WTC11 (cell line): ENCODE measurements around the gene BMP6. TPM values are rescaled to one million over a fixed set of nuclear protein-coding genes. Genes with fewer than 3 reads are reported as not detected.

ENCODE experiments used
- ATAC-seq: fragments of 200-7000 bp; cut with Tn5 transposase; 2 replicates; pipeline ENCODE4 v1.10.0; 2021; ENCODE audit warnings: mild to moderate bottlenecking, moderate library complexity
- CTCF ChIA-PET: fragments of 300-600 bp; sonication (Branson Sonifier 250); formaldehyde crosslinking; loops from one replicate; lab custom pipeline; 2021; ENCODE audit warnings: antibody characterized with exemption; lab: Charles Lee
- POLR2A ChIA-PET: fragments of 350-600 bp; sonication (Branson Sonifier 250); formaldehyde crosslinking; loops from one replicate; lab custom pipeline; 2021; ENCODE audit warnings: antibody characterized with exemption; lab: Charles Lee
- DNase-seq: peaks from one replicate; pipeline ENCODE4 v3.0.0; 2021; ENCODE audit warnings: low spot score
- H3K27ac Mint-ChIP-seq: 2 replicates; pipeline ENCODE4 v1.8.0; 2021; ENCODE audit warnings: mixed read lengths
- H3K27me3 Mint-ChIP-seq: 2 replicates; pipeline ENCODE4 v1.8.0; 2021; ENCODE audit warnings: low read depth, mild to moderate bottlenecking, moderate library complexity, mixed read lengths
- H3K36me3 Mint-ChIP-seq: 2 replicates; pipeline ENCODE4 v1.8.0; 2021; ENCODE audit warnings: mixed read lengths
- H3K4me1 Mint-ChIP-seq: 2 replicates; pipeline ENCODE4 v1.8.0; 2022; ENCODE audit warnings: mixed read lengths
- H3K4me3 Mint-ChIP-seq: 2 replicates; pipeline ENCODE4 v1.8.0; 2021; ENCODE audit warnings: mild to moderate bottlenecking, moderate library complexity, mixed read lengths
- H3K9me3 Mint-ChIP-seq: 2 replicates; pipeline ENCODE4 v1.8.0; 2021; ENCODE audit warnings: mixed read lengths
- ATF1 ChIP-seq: sonication (generic); formaldehyde crosslinking; IDR thresholded peaks from 2 replicates; pipeline ENCODE4 v1.8.1; 2023; ENCODE audit warnings: mild to moderate bottlenecking, moderate library complexity, missing genetic modification reagents
- ESRRA ChIP-seq: sonication (generic); formaldehyde crosslinking; IDR thresholded peaks from 2 replicates; pipeline ENCODE4 v1.8.1; 2022; ENCODE audit warnings: mild to moderate bottlenecking, missing genetic modification reagents, borderline replicate concordance
- ETV6 ChIP-seq: sonication (generic); formaldehyde crosslinking; IDR thresholded peaks from 2 replicates; pipeline ENCODE4 v1.8.1; 2022; ENCODE audit warnings: mild to moderate bottlenecking, missing genetic modification reagents
- FOXJ3 ChIP-seq: sonication (generic); formaldehyde crosslinking; IDR thresholded peaks from 2 replicates; pipeline ENCODE4 v1.9.0; 2021; ENCODE audit warnings: missing genetic modification reagents, mild to moderate bottlenecking, borderline replicate concordance
- FOXP1 ChIP-seq: sonication (generic); formaldehyde crosslinking; IDR thresholded peaks from 2 replicates; pipeline ENCODE4 v1.8.0; 2022; ENCODE audit warnings: missing genetic modification reagents, mild to moderate bottlenecking, moderate library complexity, borderline replicate concordance
- GABPB1 ChIP-seq: sonication (generic); formaldehyde crosslinking; IDR thresholded peaks from 2 replicates; pipeline ENCODE4 v1.8.1; 2023; ENCODE audit warnings: mild to moderate bottlenecking, missing genetic modification reagents
- GTF2I ChIP-seq: fragments of 250-450 bp; sonication (Bioruptor Pico); conservative IDR thresholded peaks from 2 replicates; pipeline ENCODE4 v1.4.0; 2021; ENCODE audit warnings: mild to moderate bottlenecking
- JUN ChIP-seq: sonication (generic); formaldehyde crosslinking; IDR thresholded peaks from 2 replicates; pipeline ENCODE4 v1.8.0; 2023; ENCODE audit warnings: mild to moderate bottlenecking, missing genetic modification reagents
- NFATC4 ChIP-seq: fragments of 250-450 bp; sonication (Bioruptor Pico); IDR thresholded peaks from 2 replicates; pipeline ENCODE4 v1.9.0; 2021; ENCODE audit warnings: mild to moderate bottlenecking
- NFYB ChIP-seq: sonication (generic); formaldehyde crosslinking; conservative IDR thresholded peaks from 2 replicates; pipeline ENCODE4 v1.8.0; 2022; ENCODE audit warnings: low read depth, missing genetic modification reagents
- RORB ChIP-seq: fragments of 250-450 bp; sonication (Bioruptor Pico); IDR thresholded peaks from 2 replicates; pipeline ENCODE4 v1.9.0; 2021; ENCODE audit warnings: mild to moderate bottlenecking
- TCF7 ChIP-seq: sonication (generic); formaldehyde crosslinking; IDR thresholded peaks from 2 replicates; pipeline ENCODE4 v1.8.0; 2022; ENCODE audit warnings: mild to moderate bottlenecking, low read depth, missing genetic modification reagents, moderate library complexity
- TEAD1 ChIP-seq: sonication (generic); formaldehyde crosslinking; IDR thresholded peaks from 2 replicates; pipeline ENCODE4 v1.8.0; 2022; ENCODE audit warnings: mild to moderate bottlenecking, missing genetic modification reagents
- ZMAT4 ChIP-seq: fragments of 250-450 bp; sonication (Bioruptor Pico); IDR thresholded peaks from 2 replicates; pipeline ENCODE4 v1.9.0; 2021; ENCODE audit warnings: mild to moderate bottlenecking
- ZNF416 ChIP-seq: fragments of 250-450 bp; sonication (Bioruptor Pico); IDR thresholded peaks from 2 replicates; pipeline ENCODE4 v1.9.0; 2021; ENCODE audit warnings: mild to moderate bottlenecking, inconsistent platforms
- ZNF512 ChIP-seq: sonication (generic); formaldehyde crosslinking; IDR thresholded peaks from 2 replicates; pipeline ENCODE4 v1.8.1; 2022; ENCODE audit warnings: missing genetic modification reagents, borderline replicate concordance
- total RNA-seq: library from RNA; stranded (reverse); gene quantifications from 3 replicates; pipeline ENCODE4 v1.2.3, GENCODE V29; 2021
- TF ChIP-seq, protein P1 (sequence below): sonication (generic); formaldehyde crosslinking; IDR thresholded peaks from 2 replicates; pipeline ENCODE4 v1.8.1; 2023; ENCODE audit warnings: mild to moderate bottlenecking, missing genetic modification reagents, borderline replicate concordance
- TF ChIP-seq, protein P2 (sequence below): fragments of 250-450 bp; sonication (Bioruptor Pico); conservative IDR thresholded peaks from 2 replicates; pipeline ENCODE4 v1.9.0; 2021; ENCODE audit warnings: mild to moderate bottlenecking
- TF ChIP-seq, protein P3 (sequence below): sonication (generic); formaldehyde crosslinking; IDR thresholded peaks from 2 replicates; pipeline ENCODE4 v1.8.1; 2023; ENCODE audit warnings: mild to moderate bottlenecking, missing genetic modification reagents
- TF ChIP-seq, protein P4 (sequence below): fragments of 250-450 bp; sonication (Bioruptor Pico); IDR thresholded peaks from 2 replicates; pipeline ENCODE4 v1.8.0; 2021; ENCODE audit warnings: mild to moderate bottlenecking

Gene BMP6
- total RNA-seq, 1 experiment from 2014 or later, result 1.0 TPM

DNA sequence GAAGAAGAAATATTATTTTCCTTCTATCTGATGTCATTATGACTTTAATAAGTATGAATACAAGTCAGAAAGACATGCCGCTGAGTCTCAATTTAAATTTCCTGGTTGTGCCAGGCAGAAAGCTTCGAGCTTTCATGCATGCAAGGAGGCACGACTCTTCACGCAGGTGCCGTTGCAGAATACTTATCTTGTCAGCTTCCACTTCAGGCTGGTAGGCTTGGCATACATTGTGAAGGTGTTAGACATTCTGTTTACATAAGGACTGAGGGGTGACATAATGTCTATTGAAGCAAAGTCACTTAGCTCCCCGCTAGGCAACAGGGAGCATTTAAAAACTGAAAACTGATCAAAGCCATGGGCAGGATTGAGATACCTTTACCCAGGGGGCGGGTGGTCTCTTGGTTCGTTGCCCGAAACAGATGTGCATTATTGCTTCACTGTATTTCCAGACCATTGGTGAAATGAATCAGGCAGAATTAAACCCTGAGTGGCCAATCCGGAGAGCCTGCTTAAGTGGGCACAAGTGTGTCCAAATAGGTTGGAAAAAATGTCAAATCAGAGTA lies 16.4 kb downstream of the BMP6 start:
- no peaks in the 10 kb centered on the region for H3K9me3 Mint-ChIP-seq
- CTCF ChIA-PET, result no interaction called here

More for the DNA sequence above, 16.4 kb downstream of the BMP6 start:
- POLR2A ChIA-PET, result no interaction called here
- Mint-ChIP-seq H3K36me3 (no peaks in the 10 kb centered on the region), H3K4me3 (no peak overlapping the region), H3K27ac (no peak overlapping the region), H3K27me3 (peaks cover 4% of the 10 kb centered on the region), H3K4me1 (peaks cover 11% of the 10 kb centered on the region)
- ATAC-seq, result no peak
- no peak for DNase-seq
- TF ChIP-seq ZNF416 (CRISPR knock-in tag) (no peak), TCF7 (CRISPR knock-in tag) (no peak), FOXP1 (CRISPR knock-in tag) (no peak), FOXJ3 (CRISPR knock-in tag) (no peak), NFYB (CRISPR knock-in tag) (no peak), ATF1 (CRISPR knock-in tag) (no peak), TEAD1 (CRISPR knock-in tag) (no peak), ZNF512 (CRISPR knock-in tag) (no peak), ETV6 (CRISPR knock-in tag) (no peak), NFATC4 (CRISPR knock-in tag) (no peak), ZMAT4 (CRISPR knock-in tag) (no peak), JUN (CRISPR knock-in tag) (no peak), RORB (CRISPR knock-in tag) (no peak), ESRRA (no peak), GABPB1 (no peak), GTF2I (CRISPR knock-in tag) (no peak)
- TF ChIP-seq, protein P1, sequence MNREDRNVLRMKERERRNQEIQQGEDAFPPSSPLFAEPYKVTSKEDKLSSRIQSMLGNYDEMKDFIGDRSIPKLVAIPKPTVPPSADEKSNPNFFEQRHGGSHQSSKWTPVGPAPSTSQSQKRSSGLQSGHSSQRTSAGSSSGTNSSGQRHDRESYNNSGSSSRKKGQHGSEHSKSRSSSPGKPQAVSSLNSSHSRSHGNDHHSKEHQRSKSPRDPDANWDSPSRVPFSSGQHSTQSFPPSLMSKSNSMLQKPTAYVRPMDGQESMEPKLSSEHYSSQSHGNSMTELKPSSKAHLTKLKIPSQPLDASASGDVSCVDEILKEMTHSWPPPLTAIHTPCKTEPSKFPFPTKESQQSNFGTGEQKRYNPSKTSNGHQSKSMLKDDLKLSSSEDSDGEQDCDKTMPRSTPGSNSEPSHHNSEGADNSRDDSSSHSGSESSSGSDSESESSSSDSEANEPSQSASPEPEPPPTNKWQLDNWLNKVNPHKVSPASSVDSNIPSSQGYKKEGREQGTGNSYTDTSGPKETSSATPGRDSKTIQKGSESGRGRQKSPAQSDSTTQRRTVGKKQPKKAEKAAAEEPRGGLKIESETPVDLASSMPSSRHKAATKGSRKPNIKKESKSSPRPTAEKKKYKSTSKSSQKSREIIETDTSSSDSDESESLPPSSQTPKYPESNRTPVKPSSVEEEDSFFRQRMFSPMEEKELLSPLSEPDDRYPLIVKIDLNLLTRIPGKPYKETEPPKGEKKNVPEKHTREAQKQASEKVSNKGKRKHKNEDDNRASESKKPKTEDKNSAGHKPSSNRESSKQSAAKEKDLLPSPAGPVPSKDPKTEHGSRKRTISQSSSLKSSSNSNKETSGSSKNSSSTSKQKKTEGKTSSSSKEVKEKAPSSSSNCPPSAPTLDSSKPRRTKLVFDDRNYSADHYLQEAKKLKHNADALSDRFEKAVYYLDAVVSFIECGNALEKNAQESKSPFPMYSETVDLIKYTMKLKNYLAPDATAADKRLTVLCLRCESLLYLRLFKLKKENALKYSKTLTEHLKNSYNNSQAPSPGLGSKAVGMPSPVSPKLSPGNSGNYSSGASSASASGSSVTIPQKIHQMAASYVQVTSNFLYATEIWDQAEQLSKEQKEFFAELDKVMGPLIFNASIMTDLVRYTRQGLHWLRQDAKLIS (CRISPR knock-in tag), result no peak
- TF ChIP-seq, protein P2, sequence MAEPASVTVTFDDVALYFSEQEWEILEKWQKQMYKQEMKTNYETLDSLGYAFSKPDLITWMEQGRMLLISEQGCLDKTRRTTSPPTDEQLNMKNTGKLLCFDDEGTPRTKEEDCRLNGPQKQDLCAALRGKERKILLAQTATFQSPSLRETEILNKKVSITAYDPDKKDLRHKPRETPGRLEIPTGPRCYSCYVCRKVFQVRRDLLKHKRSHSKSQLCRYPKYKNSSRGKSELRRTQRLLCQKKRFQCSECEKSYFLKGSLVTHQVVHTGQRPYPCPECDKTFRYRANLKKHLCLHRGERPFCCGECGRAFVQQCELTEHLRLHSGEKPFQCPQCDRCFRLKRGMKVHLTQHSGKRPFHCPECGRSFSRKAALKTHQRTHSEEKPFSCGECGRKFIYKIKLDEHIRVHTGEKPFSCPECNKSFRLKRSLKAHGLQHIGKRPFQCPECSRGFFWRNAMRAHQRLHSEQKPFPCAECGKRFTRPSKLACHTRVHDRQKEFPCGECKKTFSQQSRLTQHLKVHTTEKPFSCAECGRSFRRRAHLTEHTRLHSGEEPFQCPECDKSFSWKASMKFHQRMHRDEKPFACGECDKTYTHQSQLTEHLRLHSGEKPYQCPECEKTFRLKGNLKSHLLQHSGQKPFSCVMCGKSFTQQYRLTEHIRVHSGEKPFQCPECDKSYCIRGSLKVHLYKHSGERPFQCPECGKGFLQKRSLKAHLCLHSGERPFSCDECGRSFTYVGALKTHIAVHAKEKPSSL (CRISPR knock-in tag), result no peak
- TF ChIP-seq, protein P3, sequence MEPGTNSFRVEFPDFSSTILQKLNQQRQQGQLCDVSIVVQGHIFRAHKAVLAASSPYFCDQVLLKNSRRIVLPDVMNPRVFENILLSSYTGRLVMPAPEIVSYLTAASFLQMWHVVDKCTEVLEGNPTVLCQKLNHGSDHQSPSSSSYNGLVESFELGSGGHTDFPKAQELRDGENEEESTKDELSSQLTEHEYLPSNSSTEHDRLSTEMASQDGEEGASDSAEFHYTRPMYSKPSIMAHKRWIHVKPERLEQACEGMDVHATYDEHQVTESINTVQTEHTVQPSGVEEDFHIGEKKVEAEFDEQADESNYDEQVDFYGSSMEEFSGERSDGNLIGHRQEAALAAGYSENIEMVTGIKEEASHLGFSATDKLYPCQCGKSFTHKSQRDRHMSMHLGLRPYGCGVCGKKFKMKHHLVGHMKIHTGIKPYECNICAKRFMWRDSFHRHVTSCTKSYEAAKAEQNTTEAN (CRISPR knock-in tag), result no peak
- TF ChIP-seq, protein P4, sequence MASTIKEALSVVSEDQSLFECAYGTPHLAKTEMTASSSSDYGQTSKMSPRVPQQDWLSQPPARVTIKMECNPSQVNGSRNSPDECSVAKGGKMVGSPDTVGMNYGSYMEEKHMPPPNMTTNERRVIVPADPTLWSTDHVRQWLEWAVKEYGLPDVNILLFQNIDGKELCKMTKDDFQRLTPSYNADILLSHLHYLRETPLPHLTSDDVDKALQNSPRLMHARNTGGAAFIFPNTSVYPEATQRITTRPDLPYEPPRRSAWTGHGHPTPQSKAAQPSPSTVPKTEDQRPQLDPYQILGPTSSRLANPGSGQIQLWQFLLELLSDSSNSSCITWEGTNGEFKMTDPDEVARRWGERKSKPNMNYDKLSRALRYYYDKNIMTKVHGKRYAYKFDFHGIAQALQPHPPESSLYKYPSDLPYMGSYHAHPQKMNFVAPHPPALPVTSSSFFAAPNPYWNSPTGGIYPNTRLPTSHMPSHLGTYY (CRISPR knock-in tag), result no peak
